ENCODE results near the gene ELOVL1.

GRCh38 chr1:43382027-43382779, 14.4 kb upstream of the ELOVL1 start:
- no peak for TF ChIP-seq POLR2A (IDR thresholded peaks at IDR 0.05)
- no peak for TF ChIP-seq CTCF (IDR thresholded peaks at IDR 0.05)
